ENCODE measurements around the gene GZMH.
"Not testable (repeated sequence)": the region's sequence is repeated elsewhere in the genome, so short reads cannot be mapped to it uniquely, and the experiment has no call there.

GZMH gene

DNA sequence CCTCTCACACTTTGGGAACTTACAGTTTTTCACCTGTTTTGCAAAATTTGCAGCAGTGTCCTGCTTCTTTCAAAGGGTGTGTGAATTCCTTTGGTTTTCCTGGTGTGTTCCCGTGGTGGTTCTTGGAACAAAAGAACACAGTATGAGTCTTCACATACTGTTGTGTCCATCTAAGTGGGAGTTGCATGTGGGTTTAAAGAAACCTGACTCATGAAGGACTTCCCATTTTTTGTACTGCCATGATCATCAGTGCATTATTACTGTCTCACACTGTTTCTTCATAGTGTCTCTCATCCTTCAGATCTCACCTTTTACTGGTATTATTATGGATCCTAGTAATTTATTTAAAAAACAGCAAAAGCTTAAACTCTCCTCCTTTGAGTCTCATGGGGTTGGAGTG lies 3.8 kb upstream of the GZMH start:
- no peak for DNase-seq (ENCODE audit: low spot score)
- H3K4me3 Mint-ChIP-seq = no peak overlapping the region
- H3K4me1 Mint-ChIP-seq (ENCODE audit: low read depth) = peaks cover 40% of the 10 kb centered on the region
- no peaks in the 10 kb centered on the region for H3K36me3 Mint-ChIP-seq (ENCODE audit: low read depth)
- no peak overlapping the region for H3K27ac Mint-ChIP-seq
- H3K9me3 Mint-ChIP-seq = no peaks in the 10 kb centered on the region
- no peaks in the 10 kb centered on the region for H3K27me3 Mint-ChIP-seq (ENCODE audit: low read depth)

DNA sequence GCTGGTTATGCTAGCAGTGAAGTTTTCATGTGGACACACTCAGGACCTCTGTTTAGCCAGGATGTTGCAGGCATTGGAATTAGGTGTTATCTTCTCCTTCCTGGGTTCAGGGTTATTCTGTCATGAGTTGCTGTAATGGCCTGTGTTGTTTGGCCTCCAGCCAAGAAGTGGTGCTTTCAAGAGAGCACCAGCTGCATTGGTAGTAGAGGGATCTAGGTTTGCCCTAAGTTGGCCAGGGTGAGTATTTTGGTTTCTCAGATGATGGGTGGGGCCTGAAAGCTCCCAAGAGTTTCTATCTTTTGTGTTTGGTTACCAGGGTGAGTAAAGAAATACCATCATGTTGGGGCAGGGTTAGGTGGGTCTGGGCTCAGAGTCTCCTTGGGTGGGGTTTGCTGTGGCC lies 2.7 kb upstream of the GZMH start:
- H3K27ac Mint-ChIP-seq = no peak overlapping the region
- no peak overlapping the region for H3K4me3 Mint-ChIP-seq
- no peaks in the 10 kb centered on the region for H3K36me3 Mint-ChIP-seq (ENCODE audit: low read depth)
- H3K27me3 Mint-ChIP-seq (ENCODE audit: low read depth) = no peaks in the 10 kb centered on the region
- peaks cover 48% of the 10 kb centered on the region for H3K4me1 Mint-ChIP-seq (ENCODE audit: low read depth)
- no peak for DNase-seq (ENCODE audit: low spot score)
- H3K9me3 Mint-ChIP-seq = no peaks in the 10 kb centered on the region

DNA sequence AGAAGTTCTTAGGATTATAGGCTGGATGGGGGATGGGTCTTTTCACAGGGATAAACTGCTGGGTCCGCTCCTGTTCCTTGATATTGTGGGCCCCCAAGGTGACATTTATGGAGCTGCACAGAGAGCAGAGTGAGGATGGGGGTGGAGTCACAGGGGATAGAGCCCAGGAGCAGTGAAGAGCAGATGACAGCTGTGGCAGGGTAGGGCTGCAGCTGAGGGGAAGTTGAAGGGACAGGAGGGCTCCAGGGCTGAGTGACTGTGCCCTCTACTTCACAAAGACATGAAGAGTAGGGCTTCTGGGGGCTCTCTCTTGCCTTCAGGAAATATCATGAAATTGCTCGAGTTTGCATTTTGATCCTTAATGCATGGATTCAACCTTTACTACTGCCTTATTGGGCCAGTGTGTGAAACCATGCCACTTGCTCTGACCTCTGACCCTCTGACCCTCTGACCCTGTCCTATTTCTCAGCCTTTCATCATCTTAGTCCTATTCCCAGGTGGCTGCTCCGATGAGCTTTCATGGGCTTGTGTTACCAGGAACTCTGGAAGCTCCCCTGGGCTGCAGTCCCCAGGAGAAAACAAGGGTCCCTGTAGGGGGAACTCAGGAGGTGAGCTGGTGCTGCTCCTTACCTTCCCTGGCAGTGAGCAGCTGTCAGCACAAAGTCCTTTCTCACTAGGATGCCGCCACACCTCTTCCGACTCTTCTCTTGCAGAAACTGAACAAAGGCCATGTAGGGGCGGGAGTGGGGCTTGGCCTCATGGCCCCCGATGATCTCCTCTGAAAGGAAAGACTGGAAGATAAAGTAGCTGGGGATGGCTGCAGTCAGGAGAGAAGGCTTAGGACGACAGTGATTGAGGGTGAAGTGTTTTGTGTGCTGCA lies 1.6 kb downstream of the GZMH start:
- H3K36me3 Mint-ChIP-seq (ENCODE audit: low read depth) = no peaks in the 10 kb centered on the region
- DNase-seq (ENCODE audit: low spot score) = no peak
- H3K4me1 Mint-ChIP-seq (ENCODE audit: low read depth) = peaks cover 54% of the 10 kb centered on the region
- no peaks in the 10 kb centered on the region for H3K27me3 Mint-ChIP-seq (ENCODE audit: low read depth)
- peak overlapping the region; percentile 84 for H3K27ac Mint-ChIP-seq
- peak overlapping the region; percentile 63 for H3K4me3 Mint-ChIP-seq
- H3K9me3 Mint-ChIP-seq = no peaks in the 10 kb centered on the region

DNA sequence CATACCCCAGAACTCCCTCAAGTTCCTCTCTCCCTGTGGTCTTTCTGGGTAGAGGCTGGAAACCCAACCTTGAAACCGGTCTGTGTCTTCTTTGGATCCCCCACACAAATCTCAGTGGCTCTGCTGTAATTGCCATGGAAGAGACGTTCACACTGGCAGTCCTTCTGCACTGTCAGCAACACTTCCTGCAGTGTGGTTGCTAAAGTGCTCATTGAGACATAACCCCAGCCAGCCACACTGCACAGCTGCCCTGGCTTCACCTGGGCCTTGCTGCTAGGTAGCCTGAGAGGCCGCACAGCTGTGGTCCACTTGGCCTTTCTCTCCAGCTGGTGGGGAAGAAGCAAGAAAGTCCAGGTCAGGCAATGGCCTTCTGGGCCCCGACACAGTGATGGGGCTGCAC lies 2.4 kb downstream of the GZMH start:
- no peaks in the 10 kb centered on the region for H3K27me3 Mint-ChIP-seq (ENCODE audit: low read depth)
- no peaks in the 10 kb centered on the region for H3K9me3 Mint-ChIP-seq
- peak overlapping the region; percentile 63 for H3K4me3 Mint-ChIP-seq
- peak overlapping the region; percentile 84 for H3K27ac Mint-ChIP-seq
- H3K4me1 Mint-ChIP-seq (ENCODE audit: low read depth) = peaks cover 48% of the 10 kb centered on the region
- H3K36me3 Mint-ChIP-seq (ENCODE audit: low read depth) = no peaks in the 10 kb centered on the region
- DNase-seq (ENCODE audit: low spot score) = no peak

DNA sequence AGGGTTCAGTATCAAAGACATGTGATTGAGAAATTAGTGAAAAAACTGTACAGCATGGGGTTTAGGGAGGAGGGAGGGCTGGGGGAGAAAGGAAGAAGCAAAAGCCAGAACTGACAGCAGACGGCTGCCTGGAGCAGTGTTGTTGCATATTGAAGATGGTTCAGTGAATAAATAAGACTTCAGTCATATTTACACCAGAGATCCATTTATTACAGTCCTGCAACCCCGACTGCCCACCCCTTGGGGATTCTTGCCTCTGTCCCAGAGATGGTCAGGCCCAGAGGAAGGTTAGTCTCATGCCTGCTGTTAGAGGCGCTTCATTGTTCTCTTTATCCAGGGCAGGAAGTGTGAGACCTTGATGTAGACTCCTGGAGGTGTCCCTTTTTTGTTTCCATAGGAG lies 3.2 kb downstream of the GZMH start:
- Mint-ChIP-seq H3K9me3 (no peaks in the 10 kb centered on the region), H3K36me3 (ENCODE audit: low read depth) (no peaks in the 10 kb centered on the region), H3K27me3 (ENCODE audit: low read depth) (no peaks in the 10 kb centered on the region), H3K4me3 (peak overlapping the region; percentile 80), H3K27ac (peak overlapping the region; percentile 84), H3K4me1 (ENCODE audit: low read depth) (peaks cover 45% of the 10 kb centered on the region)
- DNase-seq (ENCODE audit: low spot score) = no peak

DNA sequence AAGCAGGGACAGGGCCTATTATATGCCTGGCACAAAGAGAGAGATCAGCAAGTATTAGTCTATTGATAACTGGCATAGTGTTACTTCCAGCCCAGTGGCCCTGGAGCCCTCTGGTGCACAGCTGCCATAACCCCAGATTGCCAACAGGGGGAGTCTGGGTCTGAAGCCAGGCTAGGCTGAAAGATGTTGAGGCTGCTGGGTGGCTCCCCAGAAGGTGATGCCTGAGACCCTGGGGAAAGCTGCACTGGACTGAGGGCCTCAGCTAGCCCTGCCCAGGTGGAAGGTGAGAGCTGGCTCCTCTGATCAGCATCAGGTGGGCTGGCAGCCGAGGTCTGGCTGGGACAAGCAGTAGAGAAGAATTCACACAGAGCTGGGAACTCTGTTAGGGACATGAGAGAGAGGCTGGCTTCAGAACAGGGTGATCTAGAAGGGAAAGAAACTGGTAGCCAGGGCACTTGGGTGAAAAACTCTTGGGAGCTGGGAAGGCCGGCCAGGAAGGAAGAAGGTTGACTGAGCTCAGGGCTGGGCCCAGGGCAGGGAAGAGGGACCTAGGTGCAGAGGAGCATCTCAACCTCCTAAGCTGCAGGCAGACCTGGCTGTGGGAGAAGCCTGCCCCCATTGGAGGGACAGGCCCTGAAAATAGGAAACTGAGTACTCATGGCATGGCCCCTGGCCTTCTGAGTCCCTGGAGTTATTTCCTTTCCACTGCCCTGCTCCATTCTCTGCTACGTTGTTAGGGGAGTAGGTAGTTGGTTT lies 3.9 kb downstream of the GZMH start:
- DNase-seq (ENCODE audit: low spot score) = peak; percentile 64
- Mint-ChIP-seq H3K9me3 (no peaks in the 10 kb centered on the region), H3K4me1 (ENCODE audit: low read depth) (peaks cover 45% of the 10 kb centered on the region), H3K27me3 (ENCODE audit: low read depth) (no peaks in the 10 kb centered on the region), H3K27ac (peak overlapping the region; percentile 84), H3K36me3 (ENCODE audit: low read depth) (no peaks in the 10 kb centered on the region), H3K4me3 (peak overlapping the region; percentile 80)

DNA sequence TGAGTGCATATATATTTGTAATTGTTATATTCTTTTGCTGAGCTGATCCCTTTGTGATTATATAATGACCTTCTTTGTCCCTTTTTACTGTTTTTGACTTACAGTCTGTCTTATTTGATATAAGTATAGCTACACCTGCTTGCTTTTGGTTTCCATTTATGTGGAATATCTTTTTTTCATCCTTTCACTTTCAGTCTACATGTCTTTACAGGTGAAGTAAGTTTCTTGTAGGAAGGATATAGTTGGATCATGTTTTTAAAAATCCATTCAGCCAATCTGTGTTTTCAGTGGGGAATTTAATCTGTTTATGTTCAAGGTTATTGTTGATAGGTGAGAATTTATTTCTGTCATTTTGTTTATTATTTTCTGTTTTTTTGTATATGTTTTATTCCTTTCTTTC lies 12.1 kb downstream of the GZMH start:
- H3K4me3 Mint-ChIP-seq = no peak overlapping the region
- peaks cover 5% of the 10 kb centered on the region for H3K4me1 Mint-ChIP-seq (ENCODE audit: low read depth)
- peaks cover 17% of the 10 kb centered on the region for H3K9me3 Mint-ChIP-seq
- H3K27me3 Mint-ChIP-seq (ENCODE audit: low read depth) = peaks cover 13% of the 10 kb centered on the region
- H3K27ac Mint-ChIP-seq = no peak overlapping the region
- no peak for DNase-seq (ENCODE audit: low spot score)
- H3K36me3 Mint-ChIP-seq (ENCODE audit: low read depth) = peaks cover 2% of the 10 kb centered on the region

DNA sequence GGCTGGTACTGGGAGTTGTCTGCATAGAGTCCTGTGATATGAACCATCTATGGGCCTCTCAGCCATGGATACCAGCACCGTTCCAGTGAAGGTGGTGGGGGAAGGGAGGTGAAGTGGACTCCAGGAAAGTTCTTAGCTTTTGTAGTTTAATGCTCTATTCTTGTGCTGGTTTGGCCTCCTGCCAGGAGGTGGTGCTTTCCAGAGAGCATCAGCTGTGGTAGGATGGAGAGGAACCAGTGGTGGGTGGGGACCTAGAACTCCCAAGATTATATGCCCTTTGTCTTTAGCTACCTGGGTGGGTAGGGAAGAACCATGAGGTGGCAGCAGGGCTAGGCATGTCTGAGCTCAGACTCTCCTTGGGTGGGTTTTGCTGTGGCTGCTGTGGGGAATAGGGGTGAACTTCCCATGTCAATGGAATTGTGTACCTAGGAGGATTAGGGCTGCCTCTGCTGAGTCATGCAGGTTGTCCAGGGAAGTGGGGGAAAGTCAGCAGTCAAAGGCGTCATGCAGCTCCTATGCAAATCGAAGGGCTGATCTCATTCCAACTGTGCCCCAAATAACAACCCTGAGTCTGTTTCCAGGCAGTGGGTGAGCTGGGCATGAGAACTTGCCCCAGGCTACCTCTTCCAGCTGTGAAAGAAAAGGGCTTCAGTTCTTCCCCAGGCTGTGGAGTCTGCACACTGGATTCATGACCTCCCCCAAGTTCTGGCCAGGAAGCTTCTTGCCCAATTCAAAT lies 14.2 kb downstream of the GZMH start:
- Mint-ChIP-seq H3K4me3 (no peak overlapping the region), H3K4me1 (ENCODE audit: low read depth) (peaks cover 5% of the 10 kb centered on the region), H3K9me3 (peaks cover 26% of the 10 kb centered on the region), H3K27ac (no peak overlapping the region), H3K36me3 (ENCODE audit: low read depth) (peaks cover 2% of the 10 kb centered on the region), H3K27me3 (ENCODE audit: low read depth) (peaks cover 23% of the 10 kb centered on the region)
- DNase-seq (ENCODE audit: low spot score) = no peak

DNA sequence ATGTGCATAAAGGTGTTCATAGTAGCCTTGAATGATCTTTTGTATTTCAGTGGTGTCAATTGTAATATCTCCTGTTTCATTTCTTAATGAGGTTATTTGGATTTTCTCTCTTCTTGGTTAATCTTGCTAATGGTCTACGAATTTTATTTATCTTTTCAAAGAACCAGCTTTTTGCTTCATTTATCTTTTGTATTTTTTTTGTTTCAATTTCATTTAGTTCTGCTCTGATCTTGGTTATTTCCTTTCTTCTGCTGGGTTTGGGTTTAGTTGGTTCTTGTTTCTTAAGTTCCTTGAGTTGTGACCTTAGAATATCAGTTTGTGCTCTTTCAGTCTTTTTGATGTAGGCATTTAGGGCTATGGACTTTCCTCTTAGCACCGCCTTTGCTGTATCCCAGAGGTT lies 18.5 kb downstream of the GZMH start:
- H3K4me1 Mint-ChIP-seq (ENCODE audit: low read depth); DNase-seq (ENCODE audit: low spot score); H3K27ac Mint-ChIP-seq; H3K36me3 Mint-ChIP-seq (ENCODE audit: low read depth); H3K4me3 Mint-ChIP-seq: not testable (repeated sequence)
- Mint-ChIP-seq H3K27me3 (ENCODE audit: low read depth) (peaks cover 16% of the 10 kb centered on the region), H3K9me3 (peaks cover 18% of the 10 kb centered on the region)

DNA sequence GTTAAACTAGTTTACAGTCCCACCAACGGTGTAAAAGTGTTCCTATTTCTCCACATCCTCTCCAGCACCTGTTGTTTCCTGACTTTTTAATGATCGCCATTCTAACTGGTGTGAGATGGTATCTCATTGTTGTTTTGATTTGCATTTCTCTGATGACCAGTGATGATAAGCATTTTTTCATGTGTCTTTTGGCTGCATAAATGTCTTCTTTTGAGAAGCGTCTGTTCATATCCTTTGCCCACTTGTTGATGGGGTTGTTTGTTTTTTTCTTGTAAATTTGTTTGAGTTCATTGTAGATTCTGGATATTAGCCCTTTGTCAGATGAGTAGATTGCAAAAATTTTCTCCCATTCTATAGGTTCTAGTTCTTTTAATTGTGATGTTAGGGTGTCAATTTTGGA lies 25.1 kb downstream of the GZMH start:
- H3K36me3 Mint-ChIP-seq (ENCODE audit: low read depth); H3K27ac Mint-ChIP-seq; H3K9me3 Mint-ChIP-seq; H3K4me1 Mint-ChIP-seq (ENCODE audit: low read depth); H3K4me3 Mint-ChIP-seq; DNase-seq (ENCODE audit: low spot score); H3K27me3 Mint-ChIP-seq (ENCODE audit: low read depth): not testable (repeated sequence)

DNA sequence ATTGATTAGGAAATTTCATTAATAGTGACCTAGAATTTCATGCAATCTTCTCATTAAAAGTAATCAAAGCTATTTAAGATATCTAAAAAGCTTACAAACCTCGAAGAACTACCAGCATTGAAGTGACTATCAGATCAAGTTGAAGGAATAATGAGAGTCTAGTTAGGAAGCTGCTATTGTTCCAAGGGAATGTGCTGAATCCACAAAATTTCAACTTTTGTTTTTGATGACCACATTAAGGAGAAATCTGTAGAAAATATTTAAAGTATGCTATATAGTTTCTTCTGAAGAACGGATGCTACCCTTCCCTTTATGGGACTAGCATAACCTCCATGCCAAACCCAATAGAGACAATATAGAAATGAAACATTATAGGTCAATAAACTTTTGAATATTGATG lies 30.9 kb downstream of the GZMH start:
- Mint-ChIP-seq H3K27ac (no peak overlapping the region), H3K4me1 (ENCODE audit: low read depth) (no peaks in the 10 kb centered on the region), H3K4me3 (no peak overlapping the region), H3K9me3 (no peaks in the 10 kb centered on the region), H3K36me3 (ENCODE audit: low read depth) (no peaks in the 10 kb centered on the region), H3K27me3 (ENCODE audit: low read depth) (peaks cover 3% of the 10 kb centered on the region)
- DNase-seq (ENCODE audit: low spot score) = no peak

DNA sequence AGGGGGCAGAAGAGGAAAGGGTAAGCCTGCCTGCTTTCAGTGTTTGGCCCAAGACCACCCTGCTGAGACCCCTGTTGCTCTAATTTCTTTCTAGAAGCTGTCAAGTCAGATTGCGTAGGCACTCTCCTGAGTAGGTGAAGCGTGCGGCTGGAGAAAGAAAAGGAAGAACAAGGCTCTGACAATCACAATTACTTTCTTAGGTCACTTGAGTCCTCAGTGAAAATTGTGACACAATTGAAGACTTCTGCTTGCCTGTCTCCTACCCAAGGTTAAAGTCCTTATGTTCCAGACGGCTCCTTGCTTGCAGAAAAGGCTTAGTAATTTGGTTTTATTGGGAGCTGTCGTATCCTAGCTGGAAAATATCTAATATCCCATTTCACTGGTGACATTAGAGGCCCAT lies 32.7 kb downstream of the GZMH start:
- Mint-ChIP-seq H3K27ac (no peak overlapping the region), H3K36me3 (ENCODE audit: low read depth) (no peaks in the 10 kb centered on the region), H3K4me3 (no peak overlapping the region), H3K27me3 (ENCODE audit: low read depth) (peaks cover 7% of the 10 kb centered on the region), H3K9me3 (no peaks in the 10 kb centered on the region), H3K4me1 (ENCODE audit: low read depth) (no peaks in the 10 kb centered on the region)
- DNase-seq (ENCODE audit: low spot score) = no peak

DNA sequence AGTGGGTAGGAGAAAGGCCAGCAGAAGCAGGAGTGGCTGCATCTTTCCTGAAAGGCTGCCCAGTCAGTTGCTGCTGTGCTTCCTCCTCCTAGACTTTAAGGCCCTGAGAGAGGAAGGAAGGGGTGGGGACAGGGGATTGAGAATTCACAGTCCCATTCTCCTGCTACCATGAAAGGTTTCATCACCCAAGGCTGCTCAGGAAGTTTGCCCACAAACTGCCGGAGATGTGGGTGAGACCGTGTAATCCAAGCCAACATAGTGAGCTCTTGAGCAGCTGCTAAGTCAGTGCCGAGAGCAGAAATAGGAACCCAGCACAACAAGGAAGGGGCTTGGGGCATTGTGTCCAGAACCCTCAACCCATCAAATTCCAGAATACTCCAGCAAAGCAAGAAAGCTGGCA lies 33.3 kb downstream of the GZMH start, which contains the start of gene CTSG:
Gene CTSG, minus strand, starts transcription at position 69 of the 400 bp plus-strand sequence. Its CDS starts 27 bp downstream, at position 42.
- no peaks in the 10 kb centered on the region for H3K9me3 Mint-ChIP-seq
- no peak within 1 kb of the TSS for H3K27ac Mint-ChIP-seq
- H3K36me3 Mint-ChIP-seq (ENCODE audit: low read depth) = no peaks in the 10 kb centered on the region
- peaks cover 9% of the 10 kb centered on the region for H3K27me3 Mint-ChIP-seq (ENCODE audit: low read depth)
- H3K4me1 Mint-ChIP-seq (ENCODE audit: low read depth) = no peaks in the 10 kb centered on the region
- no peak for DNase-seq (ENCODE audit: low spot score)
- no peak within 1 kb of the TSS for H3K4me3 Mint-ChIP-seq

Measured in T-helper 2 cell treated with Interferon-gamma antibody and Interleukin-4, amounts not matched to agents 5 μg/mL and 100 μg/mL, for 36 hours (primary cell).